Fibroblast of upper back skin (primary cell): Measurements from ENCODE around the gene NR2F2.
"Not testable (repeated sequence)": the region's sequence is repeated elsewhere in the genome, so short reads cannot be mapped to it uniquely, and the experiment has no call there.

ENCODE experiments used
- DNase-seq: peaks from one replicate; pipeline ENCODE4 v3.0.0-alpha.2; 2013

Gene NR2F2

GRCh38 chr15:96374499-96374898 lies 44.0 kb downstream of the NR2F2 start:
- DNase-seq: no peak

GRCh38 chr15:96379592-96379991 lies 49.1 kb downstream of the NR2F2 start:
- DNase-seq: not testable (repeated sequence)

- no peak for DNase-seq
Observed at GRCh38 chr15:96381463-96381862, 51.0 kb downstream of the NR2F2 start.

- DNase-seq: no peak
Observed at GRCh38 chr15:96385195-96385594, 54.7 kb downstream of the NR2F2 start.

- DNase-seq: no peak
Observed at GRCh38 chr15:96388673-96389072, 58.2 kb downstream of the NR2F2 start.
